T-helper 2 cell treated with Interferon-gamma antibody and Interleukin-4, amounts not matched to agents 100 ng/mL and 5 ng/mL, for 36 hours (primary cell): ENCODE results near the gene ABL1. TPM values are rescaled to one million over a fixed set of nuclear protein-coding genes. Genes with fewer than 3 reads are reported as not detected.

ENCODE experiments used
- intact Hi-C: fragments of 100-400 bp; cut with micrococcal nuclease; formaldehyde crosslinking; loops from one replicate; pipeline ENCODE4 v1.15.1; 2023
- total RNA-seq: library from RNA; stranded (reverse); gene quantifications from 2 replicates; pipeline ENCODE4 v1.2.3, GENCODE V29; 2022

The ABL1 gene
- total RNA-seq, 1 donor from 2014 or later = 31.9 TPM

DNA sequence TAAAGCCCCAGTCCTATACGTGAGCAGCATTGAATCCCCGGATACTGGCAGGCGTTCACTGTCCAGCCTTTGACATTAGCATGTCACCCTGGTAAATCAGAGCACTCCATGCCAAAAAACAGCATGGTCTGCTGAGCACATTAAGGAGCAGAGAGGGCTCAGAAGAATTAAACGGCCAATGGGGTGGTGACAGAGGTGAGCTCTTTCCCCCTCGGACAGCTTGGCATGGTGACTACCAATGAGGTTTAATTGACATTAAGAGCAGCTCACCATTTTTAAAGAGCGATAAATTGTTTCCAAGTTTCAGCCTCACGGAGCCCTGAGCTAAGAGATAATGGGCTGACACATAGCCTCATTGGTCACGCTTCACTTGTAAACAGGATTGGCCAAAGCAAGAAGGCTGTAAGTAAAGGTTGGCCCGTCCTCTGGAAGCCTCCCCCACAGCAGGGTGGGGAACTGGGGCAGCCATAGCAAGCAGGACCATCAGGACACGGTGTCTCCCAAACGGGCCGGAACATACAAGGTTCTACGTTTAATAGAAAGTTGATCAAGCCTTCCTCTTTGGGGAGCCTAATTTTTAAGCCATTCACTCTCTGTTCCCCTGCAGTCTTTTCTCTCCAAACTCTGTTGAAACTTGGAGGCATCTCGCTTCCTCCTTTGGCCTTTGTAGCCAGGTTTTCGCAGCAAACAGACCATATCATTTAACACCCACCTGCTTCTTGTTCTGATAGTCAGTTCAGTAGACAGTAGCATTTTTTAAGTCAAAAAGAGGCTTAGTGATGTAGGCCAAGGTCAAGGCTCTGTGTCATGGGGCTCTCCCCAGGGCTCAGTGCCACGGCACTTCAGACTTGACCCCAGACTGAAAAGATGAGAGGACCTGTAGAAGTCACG, 35.7 kb downstream of the ABL1 start:
- intact Hi-C loops = no loop called here

DNA sequence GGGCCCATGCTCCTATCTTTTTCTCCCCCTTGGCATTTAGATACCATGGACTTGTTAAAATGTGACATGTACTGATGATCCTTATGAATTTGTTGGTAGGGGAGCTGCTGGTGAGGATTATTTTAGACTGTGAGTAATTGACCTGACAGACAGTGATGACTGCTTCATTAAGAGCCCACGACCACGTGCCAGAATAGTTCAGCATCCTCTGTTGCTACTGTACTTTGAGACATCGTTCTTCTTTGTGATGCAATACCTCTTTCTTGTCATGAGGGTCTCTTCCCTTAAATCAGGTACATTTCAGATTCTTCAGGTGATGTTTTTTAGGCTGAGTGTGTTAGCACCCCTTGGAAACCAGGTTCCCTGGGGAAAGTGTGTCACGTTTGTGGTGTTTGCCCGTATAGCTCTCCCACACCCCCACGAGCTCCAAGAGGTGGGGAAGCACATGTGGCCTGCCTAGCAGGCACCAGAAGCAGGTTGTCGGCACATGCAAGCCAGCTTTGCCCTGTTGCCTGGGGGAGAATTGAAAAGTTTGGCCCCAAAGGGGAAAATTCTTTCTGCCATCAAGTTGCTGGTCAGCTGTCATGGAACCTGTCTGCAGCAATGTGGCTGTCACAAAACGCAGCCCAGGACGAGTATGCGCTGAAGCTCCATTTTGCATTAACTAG, 36.5 kb downstream of the ABL1 start:
- intact Hi-C loops = no loop called here

DNA sequence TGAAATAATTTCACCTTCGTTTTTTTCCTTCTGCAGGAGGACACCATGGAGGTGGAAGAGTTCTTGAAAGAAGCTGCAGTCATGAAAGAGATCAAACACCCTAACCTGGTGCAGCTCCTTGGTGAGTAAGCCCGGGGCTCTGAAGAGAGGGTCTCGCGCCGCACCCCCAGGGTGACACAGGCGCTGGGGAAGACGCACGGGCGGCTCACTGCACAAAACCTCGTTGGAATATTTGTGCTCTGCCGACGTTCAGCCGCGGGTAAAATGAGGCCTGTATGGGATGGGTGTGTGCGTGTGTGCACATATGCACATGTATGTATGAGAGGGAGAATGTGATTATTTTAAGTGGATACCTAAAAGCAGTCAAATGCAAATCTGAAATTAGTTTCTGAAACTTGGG, 37.0 kb downstream of the ABL1 start:
- intact Hi-C loops = no loop called here

GRCh38 chr9:130872508-130872907, 37.5 kb downstream of the ABL1 start:
- intact Hi-C loops = no loop called here

DNA sequence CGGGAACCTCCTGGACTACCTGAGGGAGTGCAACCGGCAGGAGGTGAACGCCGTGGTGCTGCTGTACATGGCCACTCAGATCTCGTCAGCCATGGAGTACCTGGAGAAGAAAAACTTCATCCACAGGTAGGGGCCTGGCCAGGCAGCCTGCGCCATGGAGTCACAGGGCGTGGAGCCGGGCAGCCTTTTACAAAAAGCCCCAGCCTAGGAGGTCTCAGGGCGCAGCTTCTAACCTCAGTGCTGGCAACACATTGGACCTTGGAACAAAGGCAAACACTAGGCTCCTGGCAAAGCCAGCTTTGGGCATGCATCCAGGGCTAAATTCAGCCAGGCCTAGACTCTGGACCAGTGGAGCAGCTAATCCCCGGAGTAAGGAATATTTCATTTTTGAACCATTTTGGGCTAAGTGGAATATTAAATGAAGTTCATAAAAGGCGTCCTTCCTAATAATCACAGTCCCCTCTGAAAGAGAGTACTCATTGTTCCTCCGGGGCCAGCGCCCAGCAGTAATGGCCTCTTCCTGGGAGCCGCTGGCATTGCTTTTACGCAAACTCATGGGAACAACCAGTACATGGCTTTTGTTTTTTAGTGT, 38.0 kb downstream of the ABL1 start:
- intact Hi-C loops = no loop called here

DNA sequence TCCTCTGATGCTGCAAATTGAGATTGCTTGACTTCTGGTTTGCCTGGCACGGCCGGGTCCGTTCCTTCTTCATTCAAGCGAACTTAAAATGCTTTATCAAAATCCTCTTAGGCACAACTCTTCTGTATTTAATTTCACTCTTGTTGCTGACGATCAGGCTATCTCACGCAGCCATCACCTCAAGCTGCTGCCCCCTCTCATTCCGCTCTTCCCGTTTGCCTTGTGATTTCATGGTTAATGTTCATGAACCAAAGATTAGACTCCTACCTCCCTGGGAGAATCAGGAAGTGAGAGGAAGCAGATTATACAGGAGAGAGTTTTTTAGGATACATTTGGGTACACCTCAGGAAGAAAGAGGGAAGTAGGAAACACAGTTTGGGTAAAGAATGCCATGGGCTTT, 38.9 kb downstream of the ABL1 start:
- intact Hi-C loops = no loop called here

DNA sequence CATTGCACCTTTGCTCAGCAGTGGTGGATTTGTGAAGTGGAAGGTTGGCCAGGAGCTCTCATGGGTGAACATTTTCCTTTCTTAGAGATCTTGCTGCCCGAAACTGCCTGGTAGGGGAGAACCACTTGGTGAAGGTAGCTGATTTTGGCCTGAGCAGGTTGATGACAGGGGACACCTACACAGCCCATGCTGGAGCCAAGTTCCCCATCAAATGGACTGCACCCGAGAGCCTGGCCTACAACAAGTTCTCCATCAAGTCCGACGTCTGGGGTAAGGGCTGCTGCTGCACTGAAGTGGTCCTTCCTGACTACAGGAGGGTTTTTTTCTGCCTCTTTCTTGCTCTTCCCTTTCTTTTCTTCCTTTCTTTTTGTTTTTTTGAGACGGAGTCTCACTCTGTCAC, 39.7 kb downstream of the ABL1 start:
- intact Hi-C loops = no loop called here

- intact Hi-C loops = no loop called here
Observed at GRCh38 chr9:130877300-130877699, 42.2 kb downstream of the ABL1 start.

DNA sequence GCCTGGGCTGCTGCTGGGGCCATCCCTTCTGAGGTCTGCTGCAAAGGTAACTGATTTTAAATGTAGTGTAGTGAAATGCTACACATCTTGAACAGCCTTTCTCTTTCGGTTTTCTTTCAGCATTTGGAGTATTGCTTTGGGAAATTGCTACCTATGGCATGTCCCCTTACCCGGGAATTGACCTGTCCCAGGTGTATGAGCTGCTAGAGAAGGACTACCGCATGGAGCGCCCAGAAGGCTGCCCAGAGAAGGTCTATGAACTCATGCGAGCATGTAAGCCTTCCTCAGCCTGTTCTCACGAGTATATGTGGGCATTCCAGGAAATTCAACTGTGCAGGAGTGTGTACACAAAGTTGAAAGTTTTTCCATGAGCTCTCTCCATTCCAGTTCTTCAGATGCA, 43.2 kb downstream of the ABL1 start:
- intact Hi-C loops = no loop called here

GRCh38 chr9:130879863-130880411, 44.9 kb downstream of the ABL1 start:
- intact Hi-C loops = no loop called here

DNA sequence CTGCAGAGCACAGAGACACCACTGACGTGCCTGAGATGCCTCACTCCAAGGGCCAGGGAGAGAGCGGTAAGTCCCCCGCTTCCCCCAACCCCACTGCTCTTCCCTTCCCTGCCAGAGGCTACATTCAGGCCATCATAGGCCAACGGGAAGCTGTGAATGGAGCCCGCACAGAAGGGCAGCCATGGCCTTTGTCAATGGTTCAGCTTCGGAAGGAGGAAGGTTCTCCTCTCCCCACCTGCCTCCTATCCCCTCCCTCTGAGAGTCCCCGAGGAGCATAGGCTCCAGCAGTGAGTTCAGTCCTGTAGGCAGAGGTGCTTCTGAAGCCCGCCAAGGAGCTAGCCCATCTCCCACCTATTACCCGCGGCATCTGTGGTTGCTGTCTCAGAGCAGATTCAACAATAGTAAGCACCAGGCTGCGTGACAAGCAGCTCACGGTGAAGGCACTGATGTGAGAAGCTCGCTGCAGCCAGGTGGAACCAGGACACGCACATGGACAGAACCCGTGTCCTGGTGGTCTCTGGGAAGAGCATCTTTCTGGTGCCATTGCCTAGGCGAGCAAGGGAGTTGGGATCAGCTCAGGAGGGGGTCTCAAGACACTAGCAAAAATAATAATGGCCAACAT, 45.7 kb downstream of the ABL1 start:
- intact Hi-C loops = no loop called here

DNA sequence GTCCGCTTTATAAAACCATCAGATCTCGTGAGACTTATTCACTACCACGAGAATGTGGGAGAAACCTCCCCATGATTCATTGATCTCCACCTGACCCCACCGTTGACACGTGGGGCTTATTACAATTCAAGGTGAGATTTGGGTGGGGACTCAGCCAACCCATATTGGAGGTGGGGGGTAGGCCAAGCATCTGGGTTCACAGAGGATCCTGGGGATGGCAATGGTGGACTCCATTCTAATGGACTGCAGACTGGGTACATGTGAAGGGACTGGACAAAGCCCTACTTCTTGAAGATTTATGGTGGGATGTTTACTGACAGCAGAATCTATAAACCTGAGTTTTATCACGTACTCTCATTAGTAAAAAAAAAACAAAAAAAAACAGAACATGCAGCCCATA, 46.5 kb downstream of the ABL1 start:
- intact Hi-C loops = no loop called here

- intact Hi-C loops = no loop called here
Observed at GRCh38 chr9:130882696-130883225, 47.7 kb downstream of the ABL1 start.

- intact Hi-C loops = no loop called here
Observed at GRCh38 chr9:130883479-130883878, 48.4 kb downstream of the ABL1 start.

DNA sequence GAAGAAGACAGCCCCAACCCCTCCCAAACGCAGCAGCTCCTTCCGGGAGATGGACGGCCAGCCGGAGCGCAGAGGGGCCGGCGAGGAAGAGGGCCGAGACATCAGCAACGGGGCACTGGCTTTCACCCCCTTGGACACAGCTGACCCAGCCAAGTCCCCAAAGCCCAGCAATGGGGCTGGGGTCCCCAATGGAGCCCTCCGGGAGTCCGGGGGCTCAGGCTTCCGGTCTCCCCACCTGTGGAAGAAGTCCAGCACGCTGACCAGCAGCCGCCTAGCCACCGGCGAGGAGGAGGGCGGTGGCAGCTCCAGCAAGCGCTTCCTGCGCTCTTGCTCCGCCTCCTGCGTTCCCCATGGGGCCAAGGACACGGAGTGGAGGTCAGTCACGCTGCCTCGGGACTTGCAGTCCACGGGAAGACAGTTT, 49.1 kb downstream of the ABL1 start:
- intact Hi-C loops = no loop called here

DNA sequence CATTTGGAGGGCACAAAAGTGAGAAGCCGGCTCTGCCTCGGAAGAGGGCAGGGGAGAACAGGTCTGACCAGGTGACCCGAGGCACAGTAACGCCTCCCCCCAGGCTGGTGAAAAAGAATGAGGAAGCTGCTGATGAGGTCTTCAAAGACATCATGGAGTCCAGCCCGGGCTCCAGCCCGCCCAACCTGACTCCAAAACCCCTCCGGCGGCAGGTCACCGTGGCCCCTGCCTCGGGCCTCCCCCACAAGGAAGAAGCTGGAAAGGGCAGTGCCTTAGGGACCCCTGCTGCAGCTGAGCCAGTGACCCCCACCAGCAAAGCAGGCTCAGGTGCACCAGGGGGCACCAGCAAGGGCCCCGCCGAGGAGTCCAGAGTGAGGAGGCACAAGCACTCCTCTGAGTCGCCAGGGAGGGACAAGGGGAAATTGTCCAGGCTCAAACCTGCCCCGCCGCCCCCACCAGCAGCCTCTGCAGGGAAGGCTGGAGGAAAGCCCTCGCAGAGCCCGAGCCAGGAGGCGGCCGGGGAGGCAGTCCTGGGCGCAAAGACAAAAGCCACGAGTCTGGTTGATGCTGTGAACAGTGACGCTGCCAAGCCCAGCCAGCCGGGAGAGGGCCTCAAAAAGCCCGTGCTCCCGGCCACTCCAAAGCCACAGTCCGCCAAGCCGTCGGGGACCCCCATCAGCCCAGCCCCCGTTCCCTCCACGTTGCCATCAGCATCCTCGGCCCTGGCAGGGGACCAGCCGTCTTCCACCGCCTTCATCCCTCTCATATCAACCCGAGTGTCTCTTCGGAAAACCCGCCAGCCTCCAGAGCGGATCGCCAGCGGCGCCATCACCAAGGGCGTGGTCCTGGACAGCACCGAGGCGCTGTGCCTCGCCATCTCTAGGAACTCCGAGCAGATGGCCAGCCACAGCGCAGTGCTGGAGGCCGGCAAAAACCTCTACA, 49.8 kb downstream of the ABL1 start:
- intact Hi-C loops = no loop called here

DNA sequence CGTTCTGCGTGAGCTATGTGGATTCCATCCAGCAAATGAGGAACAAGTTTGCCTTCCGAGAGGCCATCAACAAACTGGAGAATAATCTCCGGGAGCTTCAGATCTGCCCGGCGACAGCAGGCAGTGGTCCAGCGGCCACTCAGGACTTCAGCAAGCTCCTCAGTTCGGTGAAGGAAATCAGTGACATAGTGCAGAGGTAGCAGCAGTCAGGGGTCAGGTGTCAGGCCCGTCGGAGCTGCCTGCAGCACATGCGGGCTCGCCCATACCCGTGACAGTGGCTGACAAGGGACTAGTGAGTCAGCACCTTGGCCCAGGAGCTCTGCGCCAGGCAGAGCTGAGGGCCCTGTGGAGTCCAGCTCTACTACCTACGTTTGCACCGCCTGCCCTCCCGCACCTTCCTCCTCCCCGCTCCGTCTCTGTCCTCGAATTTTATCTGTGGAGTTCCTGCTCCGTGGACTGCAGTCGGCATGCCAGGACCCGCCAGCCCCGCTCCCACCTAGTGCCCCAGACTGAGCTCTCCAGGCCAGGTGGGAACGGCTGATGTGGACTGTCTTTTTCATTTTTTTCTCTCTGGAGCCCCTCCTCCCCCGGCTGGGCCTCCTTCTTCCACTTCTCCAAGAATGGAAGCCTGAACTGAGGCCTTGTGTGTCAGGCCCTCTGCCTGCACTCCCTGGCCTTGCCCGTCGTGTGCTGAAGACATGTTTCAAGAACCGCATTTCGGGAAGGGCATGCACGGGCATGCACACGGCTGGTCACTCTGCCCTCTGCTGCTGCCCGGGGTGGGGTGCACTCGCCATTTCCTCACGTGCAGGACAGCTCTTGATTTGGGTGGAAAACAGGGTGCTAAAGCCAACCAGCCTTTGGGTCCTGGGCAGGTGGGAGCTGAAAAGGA, 50.7 kb downstream of the ABL1 start:
- intact Hi-C loops = no loop called here

DNA sequence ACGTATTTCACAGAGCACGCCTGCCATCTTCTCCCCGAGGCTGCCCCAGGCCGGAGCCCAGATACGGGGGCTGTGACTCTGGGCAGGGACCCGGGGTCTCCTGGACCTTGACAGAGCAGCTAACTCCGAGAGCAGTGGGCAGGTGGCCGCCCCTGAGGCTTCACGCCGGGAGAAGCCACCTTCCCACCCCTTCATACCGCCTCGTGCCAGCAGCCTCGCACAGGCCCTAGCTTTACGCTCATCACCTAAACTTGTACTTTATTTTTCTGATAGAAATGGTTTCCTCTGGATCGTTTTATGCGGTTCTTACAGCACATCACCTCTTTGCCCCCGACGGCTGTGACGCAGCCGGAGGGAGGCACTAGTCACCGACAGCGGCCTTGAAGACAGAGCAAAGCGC, 51.9 kb downstream of the ABL1 start:
- intact Hi-C loops = no loop called here

DNA sequence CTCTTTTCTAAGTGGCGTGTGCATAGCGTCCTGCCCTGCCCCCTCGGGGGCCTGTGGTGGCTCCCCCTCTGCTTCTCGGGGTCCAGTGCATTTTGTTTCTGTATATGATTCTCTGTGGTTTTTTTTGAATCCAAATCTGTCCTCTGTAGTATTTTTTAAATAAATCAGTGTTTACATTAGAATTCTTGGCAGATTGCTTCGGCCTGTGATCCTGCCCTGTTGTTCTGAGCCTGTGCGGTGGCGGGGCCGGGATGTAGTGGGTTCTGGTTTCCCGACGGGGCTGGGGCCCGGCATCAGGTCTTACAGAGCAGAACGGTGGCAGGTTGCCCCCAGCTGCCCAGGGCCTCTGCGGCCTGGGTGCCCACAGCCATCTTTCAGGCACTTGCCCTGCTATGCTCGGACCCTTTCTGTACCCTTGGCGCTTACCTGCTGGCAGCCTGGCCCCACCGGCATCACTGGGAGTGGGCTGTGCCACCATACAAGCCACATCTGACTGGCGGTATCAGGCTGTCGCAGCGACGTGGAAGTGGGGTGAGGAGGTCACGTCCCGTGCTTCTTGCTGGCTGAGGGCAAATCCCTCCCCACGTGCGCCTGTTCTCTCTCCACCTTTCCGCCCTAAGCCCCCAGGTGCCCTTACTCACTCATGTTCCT, 52.6 kb downstream of the ABL1 start:
- intact Hi-C loops = no loop called here
